Fibroblast of skin of left biceps (primary cell): ENCODE measurements around the gene CCL21.

Experiments
- DNase-seq, 2 experiments: peaks; one replicate each; pipeline ENCODE4 v3.0.0-alpha.2; 2013; ENCODE audit warnings: low read depth in 2 of 2

CCL21 gene

GRCh38 chr9:34674440-34674839 lies 35.5 kb downstream of the CCL21 start:
- no peak for DNase-seq

GRCh38 chr9:34671307-34671706 lies 38.6 kb downstream of the CCL21 start:
- no peak for DNase-seq

DNA sequence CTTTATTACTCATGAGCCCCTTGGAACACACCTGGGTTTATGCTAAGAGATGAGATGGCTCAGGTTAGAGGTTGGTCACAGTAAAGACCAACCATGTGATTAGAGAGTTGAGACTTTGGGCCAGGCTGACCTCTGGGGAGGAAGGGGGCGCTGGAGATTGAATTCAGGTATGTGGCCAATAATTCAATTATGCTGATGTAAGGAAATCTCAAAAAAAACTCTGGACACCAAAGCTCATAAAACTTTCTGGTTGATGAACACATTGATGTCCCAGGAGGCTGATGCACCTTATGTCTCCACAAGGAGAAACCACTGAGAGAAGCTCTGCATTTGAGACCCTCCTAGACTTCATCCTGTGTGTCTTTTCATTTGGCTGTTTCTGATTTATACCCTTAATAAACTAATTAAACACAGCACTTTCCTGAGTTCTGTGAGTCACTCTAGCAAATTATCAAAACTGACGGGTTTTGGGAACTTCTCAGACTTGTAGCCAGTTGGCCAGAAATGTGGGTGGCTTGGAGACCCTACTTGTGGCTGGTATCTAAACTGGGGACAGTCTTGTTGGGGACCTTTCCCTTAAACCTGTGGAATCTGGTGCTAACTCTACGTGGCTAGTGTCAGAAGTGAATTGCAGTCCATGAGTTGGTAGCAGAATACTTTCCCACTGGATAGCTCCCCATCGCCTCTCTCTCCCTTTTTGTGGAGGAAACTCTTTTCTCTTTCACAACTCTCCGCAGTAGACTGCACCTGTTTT lies 40.0 kb downstream of the CCL21 start:
- no peak for DNase-seq

GRCh38 chr9:34665381-34666250 lies 44.3 kb downstream of the CCL21 start:
- DNase-seq = peak; percentile 79 to 87

GRCh38 chr9:34665067-34665380 lies 44.9 kb downstream of the CCL21 start:
- no peak for DNase-seq

- no peak for DNase-seq
Measured at GRCh38 chr9:34664281-34665066, 45.5 kb downstream of the CCL21 start.

GRCh38 chr9:34663303-34663605 lies 46.7 kb downstream of the CCL21 start:
- DNase-seq = no peak

DNA sequence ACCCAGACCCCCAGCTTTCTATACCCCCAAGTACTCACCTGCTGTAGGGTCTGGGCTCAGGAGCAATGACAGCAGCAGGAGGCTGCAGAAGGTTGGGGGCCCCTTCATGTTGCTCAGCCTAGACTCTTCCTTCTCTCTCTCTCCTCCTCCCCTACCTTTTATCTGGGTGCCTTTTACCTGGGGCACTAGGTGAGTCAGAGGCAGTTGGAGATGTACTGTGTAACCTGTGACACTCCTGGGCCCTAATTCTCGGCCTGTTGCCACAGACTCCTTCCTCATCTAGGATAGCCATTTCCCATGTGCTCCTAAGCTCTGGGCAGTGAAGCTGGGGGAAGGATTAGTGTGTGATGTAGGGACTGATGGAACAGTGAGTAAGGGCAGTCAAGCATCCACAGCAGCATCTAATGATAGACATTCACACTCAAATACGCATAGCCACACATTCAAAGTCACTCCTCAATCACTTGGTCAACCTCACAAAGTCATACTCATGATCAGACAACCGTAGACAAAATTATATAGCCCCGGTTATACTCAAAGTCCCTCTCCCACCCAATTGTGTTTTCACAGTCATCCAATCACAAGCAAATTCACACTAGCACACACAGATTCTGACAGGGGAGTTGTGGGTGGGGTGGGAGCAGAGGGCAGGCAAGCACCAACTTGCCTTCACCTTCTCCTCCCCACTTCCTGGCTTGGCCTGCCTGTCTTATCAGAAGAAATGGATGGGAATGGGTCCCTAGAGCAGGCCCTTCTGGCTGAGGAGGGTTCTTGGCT lies 47.2 kb downstream of the CCL21 start, which contains the start of gene CCL27:
TSS of gene CCL27 (minus strand) at position 132 of the 777 bp plus-strand sequence. CDS start at position 108, 24 bp downstream.
- DNase-seq = no peak

DNA sequence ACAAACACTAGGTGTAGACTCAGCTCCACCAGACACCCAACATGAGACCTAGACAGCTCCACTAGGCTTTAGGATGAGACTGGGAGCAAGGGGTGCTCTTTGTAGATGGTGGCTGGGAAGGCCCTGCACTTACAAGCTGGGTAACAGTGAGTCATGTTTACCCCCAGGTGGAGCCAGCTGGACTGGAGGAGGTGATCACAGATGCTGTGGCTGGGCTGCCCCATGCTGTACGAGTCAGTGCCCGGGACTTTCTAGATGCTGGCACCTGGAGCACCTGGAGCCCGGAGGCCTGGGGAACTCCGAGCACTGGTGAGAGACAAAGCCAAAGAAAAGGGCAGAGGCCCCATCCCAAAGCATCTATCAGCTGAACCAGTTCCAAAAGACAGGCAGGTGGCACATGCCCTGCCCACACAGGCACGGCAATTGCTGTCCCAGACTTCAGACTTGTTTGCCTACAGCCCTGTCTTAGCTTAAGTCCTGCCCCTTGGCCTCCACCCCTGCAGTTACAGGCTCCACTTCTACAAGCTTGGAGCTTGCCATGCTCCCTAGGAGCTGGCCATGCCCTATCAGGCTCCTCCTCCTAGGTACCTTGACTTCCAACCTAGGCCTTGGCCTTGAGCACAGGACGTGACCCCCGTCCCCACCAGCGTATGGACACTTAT lies 50.2 kb downstream of the CCL21 start:
- no peak for DNase-seq
